ENCODE data around the gene TGFB1.
"Not testable (repeated sequence)": the region's sequence is repeated elsewhere in the genome, so short reads cannot be mapped to it uniquely, and the experiment has no call there.

Gene TGFB1

DNA sequence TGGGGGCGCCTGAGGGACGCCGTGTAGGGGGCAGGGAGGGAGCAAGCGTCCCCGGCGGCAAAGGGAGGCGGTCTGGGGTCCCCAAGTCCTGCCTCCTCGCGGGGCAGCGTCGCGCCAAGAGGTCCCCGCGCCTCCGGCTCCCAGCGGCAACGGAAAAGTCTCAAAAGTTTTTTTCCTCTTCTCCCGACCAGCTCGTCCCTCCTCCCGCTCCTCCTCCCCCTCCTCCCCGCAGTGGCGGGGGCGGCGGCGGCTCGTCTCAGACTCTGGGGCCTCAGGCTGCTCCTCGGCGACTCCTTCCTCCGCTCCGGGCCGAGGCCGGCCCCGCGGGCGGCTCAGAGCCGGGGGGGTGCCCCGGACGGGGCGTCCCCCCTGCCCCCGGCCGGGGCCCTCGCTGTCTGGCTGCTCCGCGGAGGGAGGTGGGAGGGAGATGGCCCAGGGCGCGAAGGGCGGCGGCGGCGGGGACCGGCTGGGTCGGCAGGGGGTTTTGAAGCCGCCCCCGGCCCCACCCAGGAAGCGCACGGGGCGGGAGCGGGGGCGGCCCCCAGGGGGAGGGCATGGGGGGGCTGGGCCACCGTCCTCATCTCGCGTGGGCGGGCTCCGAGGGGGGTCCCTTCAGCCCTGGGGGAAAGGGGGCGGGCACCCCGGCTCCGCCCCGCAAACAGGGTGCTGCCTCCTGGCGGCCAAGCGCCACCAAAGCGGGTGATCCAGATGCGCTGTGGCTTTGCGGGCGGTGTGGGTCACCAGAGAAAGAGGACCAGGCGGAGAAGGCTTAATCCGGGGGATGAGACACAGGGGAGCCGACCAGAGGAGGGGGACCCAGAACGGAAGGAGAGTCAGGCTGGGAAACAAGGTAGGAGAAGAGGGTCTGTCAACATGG lies at the start of gene TGFB1:
TGFB1 (minus strand) TSS at position 457 of the 877 bp plus-strand sequence. CDS start 878 bp downstream, outside the sequence.
- DNase-seq (ENCODE audit: low spot score) = peak; percentile 98

DNA sequence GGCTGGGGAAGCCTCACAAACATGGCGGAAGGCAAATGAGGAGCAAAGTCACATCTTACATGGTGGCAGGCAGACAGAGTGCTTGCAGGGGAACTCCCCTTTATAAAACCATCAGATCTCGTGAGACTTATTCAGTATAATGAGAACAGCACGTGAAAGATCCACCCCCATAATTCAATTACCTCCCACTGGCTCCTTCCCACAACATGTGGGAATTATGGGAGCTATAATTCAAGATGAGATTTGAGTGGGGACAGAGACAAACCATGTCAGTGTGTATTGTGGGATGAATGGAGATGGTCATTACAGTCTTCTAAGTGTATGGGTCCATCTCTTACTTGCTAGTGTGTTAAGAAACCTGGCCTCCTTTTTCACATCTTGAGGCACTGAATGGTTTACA lies 48.3 kb upstream of the TGFB1 start:
- DNase-seq (ENCODE audit: low spot score) = no peak

DNA sequence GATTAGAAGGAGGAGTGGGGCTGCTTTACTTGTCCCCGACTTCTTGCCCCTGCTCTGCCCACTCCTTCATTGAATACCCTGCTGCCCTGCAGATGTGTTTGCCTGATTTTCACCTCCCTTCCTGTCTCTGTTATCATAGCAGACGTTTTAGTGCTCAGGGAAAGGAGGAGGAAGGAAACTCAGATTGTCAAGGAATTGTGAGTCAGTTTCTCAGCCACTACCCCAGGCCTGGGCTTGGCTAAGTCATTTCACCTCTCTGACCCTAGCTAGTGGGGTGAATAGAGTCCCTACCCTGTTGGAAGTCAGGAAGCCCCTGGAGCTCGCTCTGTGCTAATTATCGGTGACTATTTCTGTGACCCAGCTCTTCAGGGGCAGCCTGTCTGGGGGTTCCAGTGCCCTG lies 47.8 kb upstream of the TGFB1 start:
- DNase-seq (ENCODE audit: low spot score) = no peak

DNA sequence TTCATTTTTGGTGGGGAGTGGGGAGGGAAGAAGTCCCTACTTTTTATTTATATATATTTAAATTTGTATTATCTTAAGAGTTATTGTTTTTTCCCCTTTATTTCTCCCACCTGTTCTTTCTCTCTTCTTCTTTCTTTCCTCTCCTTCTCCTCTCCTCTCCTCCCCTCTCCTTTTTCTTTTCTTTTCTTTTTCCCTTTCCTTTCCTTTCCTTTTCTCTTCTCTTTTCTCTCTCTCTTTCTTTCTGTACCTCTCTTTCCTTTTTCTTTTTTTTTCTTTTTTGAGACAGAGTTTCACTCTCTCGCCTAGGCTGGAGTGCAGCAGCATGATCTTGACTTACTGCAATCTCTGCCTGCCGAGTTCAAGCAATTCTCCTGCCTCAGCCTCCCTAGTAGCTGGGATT lies 45.8 kb upstream of the TGFB1 start:
- no peak for DNase-seq (ENCODE audit: low spot score)

DNA sequence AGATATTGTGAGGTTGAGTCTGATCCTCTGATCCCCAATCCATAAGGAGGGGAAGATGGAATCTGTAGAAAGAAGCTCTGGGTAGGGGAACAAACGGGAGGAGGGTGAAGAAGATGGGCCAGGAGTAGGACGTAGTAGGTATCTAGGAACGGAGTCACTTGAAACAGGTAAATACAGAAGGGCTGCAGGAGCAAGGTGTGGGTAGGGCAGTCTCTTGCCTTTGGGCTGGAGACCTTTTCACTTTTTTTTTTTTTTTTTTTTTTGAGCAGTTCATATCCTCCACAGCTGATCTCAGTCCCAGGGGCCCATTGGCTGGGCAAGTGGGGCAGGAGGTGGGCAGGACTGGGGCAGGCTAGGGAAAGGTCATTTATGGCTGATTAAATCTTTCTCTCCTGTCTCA lies 45.4 kb upstream of the TGFB1 start:
- no peak for DNase-seq (ENCODE audit: low spot score)

DNA sequence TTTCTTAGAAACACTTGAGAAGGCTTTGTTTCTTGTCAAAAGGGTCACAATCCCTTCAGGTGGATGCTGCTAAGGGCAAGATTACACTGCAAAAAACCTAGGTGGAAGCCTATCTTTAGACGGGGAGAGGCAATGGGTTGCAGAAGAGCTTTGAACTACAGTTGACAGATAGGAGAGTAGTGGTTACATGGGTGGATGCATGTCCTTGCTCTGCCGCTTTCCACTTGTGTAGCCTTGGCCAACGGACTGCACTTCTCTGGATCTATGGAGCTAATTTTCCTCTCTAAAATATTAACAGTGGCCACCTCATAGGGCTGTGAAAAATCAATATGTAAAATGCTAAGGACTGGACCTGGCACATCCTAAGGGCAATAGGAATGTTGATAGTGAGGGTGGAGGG lies 44.9 kb upstream of the TGFB1 start:
- no peak for DNase-seq (ENCODE audit: low spot score)

DNA sequence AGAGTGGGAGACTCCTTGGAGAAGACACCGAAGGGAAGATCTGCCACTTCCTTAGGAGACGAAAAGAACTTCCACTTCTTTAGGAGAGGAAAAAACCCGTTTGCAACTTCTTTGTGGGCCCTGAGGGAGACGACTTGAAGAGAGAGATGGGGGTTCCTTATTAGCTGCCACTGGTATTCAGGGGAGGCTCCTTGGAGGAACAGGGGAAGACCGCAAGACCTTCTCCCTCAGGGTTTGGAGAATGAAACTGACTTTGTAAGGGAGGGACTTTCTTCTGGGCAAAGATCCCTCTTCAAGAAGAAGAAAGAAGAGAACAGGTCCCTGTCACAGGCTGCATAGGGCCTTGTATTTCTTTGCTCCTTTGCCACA lies 44.3 kb upstream of the TGFB1 start:
- DNase-seq (ENCODE audit: low spot score) = no peak

DNA sequence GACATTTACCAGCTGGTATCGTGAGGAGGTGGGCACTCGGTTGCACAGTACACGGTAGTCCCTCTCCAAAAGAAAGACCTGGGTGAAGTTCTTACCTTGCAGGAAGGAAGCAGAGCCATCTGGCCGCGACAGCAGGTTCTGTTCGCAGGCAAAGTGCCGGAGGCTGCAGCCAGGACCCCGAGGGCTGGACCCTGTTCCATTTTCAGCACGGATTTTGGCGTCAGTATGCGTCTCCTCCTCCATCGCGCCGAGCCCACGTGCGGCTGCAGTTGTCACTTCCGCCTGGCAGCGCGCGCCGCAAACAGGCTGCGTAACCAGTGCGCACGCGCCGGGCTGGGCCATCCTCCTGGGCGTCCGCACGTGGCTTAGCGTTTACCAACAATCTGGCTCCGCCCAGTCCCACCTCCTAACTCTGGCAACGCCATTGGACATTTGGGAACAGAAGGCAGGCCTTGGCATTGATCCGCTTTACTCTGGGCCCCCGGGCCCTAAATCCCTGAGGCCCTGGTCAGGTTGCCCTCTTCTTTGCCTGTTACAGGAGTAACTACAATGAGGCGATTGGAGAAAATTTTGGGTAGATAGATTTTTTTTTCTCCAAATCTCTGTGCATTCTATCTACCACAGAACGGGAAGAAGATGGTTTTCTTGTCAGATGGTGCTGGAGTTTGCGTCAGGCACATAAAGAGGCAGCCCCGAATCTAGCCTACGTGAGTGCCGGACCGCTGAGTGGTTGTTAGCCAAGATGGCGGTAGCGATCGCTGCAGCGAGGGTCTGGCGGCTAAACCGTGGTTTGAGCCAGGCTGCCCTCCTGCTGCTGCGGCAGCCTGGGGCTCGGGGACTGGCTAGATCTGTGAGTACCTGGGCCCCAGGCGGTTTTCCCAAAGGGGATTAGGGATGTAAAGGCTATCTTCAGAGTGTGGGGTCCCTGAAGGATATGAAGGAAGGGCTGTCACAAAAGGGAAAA lies 43.6 kb upstream of the TGFB1 start, which contains the start of the genes BCKDHA and EXOSC5:
BCKDHA (plus strand) TSS at position 733 of the 964 bp plus-strand sequence; CDS start at position 743, 10 bp downstream.
EXOSC5 (minus strand) TSS at position 274 of the 964 bp plus-strand sequence; CDS start at position 243, 31 bp downstream.
- DNase-seq (ENCODE audit: low spot score) = peak; percentile 98

DNA sequence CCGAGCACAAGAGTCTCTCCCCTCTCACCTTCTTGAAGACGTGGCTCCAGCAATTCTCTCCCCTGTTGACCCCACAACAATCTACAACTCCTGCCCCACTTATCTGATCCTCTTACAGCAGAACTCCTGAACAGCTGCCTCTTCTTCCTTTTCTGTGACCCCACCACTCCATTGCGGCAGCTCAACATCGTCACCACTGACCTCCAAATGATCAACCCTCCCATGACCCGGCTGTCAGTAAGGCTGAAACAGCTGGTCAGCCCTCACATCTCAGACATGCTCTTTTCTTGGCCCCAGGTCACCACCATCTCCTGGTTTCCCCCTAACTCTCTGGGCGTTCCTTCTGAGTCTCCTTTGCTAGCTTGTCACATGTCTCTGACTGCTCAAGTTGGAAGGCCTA lies 41.6 kb upstream of the TGFB1 start:
- no peak for DNase-seq (ENCODE audit: low spot score)

DNA sequence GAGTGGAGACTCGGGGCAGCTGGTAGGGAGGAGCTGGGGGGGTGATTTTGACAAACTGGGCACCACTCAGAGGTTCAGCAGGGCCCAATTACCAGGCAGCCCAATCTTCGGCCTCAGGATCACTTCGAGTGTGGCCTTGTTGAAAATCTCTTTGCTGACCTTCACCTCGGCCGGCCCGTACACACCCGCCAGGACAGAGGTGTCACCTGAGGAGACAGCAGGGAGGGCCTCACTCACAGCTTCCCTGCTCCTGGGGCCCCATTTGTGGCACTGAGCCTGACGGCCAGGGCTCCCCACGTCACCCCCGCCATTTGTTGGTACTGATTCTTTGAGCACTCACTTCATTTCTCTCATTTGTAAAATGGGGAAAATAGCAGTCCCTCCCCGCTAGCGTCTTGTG lies 39.1 kb upstream of the TGFB1 start:
- DNase-seq (ENCODE audit: low spot score) = no peak

DNA sequence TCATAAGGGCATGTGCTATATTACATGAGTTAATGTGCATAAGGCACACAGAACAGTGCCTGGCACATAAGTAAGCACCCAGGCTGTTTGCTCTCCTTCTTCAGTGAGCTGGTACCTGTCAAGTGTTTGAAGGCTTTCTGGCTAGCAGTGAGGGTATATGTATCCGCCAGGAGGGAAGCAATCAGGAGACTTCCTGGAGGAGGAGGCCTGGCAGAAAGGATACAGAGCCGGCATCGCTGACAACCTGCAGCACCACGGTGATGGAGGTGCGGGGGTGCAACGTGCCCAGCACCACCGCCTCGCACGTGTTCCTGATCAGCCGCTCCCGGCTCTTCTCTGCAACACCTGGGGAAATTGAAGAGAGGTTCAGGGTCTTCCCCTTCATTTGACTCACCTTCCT lies 37.9 kb upstream of the TGFB1 start:
- no peak for DNase-seq (ENCODE audit: low spot score)

DNA sequence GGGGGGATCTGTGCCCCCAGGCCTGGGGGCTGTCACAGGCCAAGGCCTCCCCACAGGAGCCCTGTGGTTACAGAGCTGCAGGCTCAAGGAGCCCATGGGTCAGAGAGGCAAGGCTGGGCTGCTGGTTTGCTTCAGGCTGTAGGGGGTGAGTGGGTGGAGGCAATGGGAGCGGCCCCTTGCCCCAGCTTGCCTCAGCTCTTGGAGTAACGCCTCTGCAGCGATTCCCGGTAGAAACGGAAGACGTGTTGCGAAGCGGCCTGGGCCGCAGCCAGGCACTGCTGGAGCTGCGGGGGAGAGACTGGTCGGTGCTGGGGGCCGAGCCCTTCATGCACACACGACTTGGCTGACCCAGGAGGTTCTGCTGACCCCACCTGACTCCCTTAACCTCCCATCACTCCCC lies 32.7 kb upstream of the TGFB1 start:
- DNase-seq (ENCODE audit: low spot score) = no peak

DNA sequence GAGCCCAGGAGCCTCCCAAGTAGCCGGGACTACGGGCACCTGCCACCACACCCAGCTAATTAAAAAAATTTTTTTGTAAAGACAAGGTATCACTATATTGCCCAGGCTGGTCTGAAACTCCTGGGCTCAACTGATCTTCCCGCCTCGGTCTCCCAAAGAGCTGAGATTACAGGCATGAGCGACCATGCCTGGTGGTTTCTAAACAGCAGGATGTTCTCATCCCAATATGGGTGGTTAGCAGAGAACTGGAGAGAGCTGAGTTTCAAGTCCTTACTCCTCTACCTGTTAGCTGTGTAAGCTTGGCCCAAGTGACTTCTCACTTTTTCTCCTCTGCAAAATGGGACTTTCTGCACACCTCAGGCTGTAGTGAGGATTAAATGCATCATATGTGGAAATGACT lies 30.6 kb upstream of the TGFB1 start:
- DNase-seq (ENCODE audit: low spot score) = no peak

DNA sequence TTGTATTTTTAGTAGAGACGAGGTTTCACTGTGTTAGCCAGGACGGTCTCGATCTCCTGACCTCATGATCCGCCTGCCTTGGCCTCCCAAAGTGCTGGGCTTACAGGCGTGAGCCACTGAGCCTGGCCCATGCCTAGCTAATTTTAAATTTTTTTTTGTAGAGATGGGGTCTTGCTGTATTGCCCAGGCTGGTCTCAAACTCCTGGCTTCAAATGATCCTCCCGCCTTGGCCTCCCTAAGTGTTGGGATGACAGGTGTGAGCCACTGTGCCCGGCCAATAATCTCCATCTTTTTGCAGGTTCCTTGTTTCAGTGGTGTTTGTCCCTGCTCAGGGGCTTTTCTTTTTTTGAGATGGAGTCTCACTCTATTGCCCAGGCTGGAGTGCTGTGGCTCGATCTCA lies 27.8 kb upstream of the TGFB1 start:
- not testable (repeated sequence) for DNase-seq (ENCODE audit: low spot score)

DNA sequence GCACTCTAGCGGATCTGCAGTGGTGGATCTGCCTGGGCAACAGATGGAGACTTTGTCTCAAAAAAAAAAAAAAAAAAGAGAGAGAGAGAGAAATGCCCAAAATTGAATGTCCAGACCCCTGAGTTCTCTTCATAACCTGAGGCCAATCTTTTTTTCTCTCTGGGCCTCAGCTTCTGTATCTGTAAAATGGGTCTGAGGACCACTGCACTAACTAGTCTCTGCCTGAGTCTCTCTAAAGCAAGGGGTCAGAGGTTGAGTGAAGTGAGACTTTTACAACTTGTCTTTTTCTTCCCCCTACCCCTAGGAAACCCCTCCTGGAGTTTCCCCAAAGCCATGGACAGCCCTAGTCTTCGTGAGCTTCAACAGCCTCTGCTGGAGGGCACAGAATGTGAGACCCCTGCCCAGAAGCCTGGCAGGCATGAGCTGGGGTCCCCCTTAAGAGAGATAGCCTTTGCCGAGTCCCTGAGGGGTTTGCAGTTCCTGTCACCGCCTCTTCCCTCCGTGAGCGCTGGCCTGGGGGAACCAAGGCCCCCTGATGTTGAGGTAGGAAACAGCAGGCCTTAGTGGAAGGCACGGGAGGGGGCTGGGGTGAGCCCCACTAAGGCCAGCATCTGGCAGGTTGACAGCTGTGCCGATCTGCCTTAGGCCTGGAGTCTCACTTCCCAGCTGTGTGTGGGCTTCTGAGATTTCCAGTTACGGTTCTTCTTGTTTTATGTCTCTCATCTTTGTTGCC lies 24.4 kb upstream of the TGFB1 start:
- no peak for DNase-seq (ENCODE audit: low spot score)

DNA sequence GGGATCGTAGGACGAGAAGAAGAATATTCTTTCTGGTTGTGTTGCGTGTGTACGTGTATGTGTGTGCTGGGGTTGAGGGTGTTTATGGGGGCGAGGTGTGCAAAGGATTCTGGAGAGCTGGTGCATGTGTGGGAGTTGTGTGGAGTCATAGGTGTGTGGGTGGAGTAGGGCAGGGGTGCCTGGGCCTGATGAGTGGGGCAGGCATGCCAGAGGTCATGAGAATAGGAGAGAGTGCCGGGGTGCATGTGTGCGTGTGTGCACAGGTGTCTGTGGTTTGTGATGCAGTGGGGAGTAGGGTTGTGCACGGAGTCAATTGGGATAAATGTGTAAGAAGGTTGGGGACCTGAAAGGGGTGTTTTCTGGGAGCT lies 23.3 kb upstream of the TGFB1 start:
- DNase-seq (ENCODE audit: low spot score) = no peak

DNA sequence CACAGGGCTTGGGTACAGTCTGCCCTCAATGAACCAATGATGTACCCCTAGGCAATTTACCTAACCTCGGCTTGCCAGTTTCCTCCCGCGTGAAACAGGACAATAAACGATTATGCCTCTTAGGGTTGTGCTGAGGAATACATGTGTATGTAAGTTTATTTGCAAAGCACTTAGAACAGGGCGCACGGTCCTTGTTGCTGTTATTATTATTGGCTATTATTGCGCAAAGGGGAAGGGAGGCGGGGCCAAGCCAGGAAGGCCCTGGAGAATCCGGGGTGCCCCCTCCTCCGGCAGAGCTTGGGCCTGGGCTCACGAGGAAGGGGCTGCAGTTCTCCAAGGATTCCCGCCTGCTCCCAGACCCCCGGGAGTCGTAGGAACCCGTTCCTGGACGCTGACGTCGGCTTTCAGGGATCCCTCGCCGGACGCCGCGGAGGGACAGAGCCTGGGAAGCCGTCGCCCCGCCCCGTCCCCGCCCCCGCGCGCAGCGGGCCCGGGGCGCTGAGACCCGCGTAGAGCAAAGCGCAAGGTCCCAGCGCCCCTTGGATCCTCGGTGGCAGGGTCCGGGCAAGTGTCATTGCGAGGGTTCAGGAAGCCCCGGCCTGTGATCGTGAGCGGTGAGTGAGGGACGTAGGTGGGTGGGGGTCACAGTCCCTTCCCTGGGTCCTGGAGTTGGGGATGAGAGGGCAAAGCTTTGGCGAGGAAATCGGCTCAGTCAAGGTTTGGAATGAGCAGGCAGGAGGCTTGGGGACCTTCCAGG lies 22.7 kb upstream of the TGFB1 start, which contains the start of gene TMEM91:
TMEM91 (plus strand) TSS at position 293 of the 757 bp plus-strand sequence. CDS start 1,777 bp downstream, outside the sequence.
- peak; percentile 43 for DNase-seq (ENCODE audit: low spot score)

DNA sequence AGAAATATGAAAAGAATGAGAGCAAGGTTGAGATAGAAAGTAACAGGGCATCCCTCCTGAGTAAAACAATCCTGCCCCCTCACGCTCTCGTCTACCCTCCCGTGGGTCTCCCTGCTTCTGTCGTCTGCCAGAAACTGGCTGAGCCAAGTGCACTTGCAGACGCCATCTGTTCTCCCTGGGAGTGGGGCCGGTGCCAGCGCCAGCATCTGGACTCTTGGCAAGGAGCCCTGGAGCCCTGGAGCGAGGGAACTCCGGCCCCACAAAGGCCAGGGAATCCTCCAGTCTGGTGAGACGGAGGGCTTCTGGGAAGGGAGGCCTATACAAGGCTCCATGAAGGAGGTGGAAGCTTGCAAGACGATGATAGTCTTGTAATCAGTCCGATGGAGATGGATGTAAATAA lies 20.3 kb upstream of the TGFB1 start:
- DNase-seq (ENCODE audit: low spot score) = no peak

DNA sequence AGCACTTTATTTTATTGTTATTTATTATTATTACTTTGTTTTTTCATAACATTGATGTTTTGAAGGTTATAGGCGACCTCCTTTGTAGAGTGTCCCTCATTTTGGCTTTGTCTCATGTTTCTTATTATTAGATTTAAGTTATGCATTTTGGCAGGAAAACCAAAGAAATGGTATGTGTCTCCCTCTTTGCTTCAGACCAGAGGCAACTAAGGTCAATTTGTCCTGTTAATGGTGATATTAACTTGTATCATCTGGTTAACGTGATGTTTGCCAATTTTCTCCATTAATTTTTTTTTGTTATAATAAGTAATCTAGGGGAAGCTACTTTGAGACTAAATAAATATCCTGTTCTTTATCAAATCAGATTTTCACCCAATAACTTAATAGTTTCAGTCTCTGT lies 18.8 kb upstream of the TGFB1 start:
- DNase-seq (ENCODE audit: low spot score) = no peak

DNA sequence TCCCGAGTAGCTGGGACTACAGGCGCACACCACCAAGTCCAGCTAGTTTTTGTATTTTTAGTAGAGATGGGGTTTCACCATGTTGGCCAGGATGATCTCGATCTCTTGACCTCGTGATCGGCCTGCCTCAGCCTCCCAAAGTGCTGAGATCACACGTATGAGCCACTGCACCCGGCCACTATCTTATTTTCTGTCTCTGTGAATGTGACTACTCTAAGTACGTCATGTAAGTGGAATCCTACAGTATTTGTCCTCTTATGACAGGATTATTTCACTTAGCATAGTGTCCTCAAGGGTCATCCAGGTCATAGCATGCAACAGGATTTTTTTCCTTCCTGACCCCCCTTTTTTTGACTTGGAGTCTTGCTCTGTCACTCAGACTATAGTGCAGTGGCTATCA lies 17.8 kb upstream of the TGFB1 start:
- no peak for DNase-seq (ENCODE audit: low spot score)

DNA sequence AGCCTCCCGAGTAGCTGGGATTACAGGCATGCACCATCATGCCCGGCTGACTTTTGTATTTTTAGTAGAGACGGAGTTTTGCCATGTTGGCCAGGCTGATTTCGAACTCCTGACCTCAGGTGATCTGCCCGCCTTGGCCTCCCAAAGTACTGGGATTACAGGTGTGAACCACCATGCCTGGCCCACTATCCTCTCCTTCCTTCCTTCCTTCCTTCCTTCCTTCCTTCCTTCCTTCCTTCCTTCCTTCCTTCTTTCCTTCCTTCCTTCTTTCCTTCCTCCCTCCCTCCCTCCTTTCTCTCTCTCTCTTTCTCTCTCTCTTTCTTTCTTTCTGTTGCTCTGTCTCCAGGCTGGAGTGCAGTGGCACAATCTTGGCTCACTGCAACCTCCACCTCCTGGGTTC lies 17.4 kb upstream of the TGFB1 start:
- DNase-seq (ENCODE audit: low spot score) = not testable (repeated sequence)
